ENCODE measurements around the gene CDKN2B-AS1.

- TF ChIP-seq CTCF (IDR thresholded peaks at IDR 0.05) (no peak), EZH2phosphoT487 (IDR thresholded peaks at IDR 0.05) (no peak), EZH2 (IDR thresholded peaks at IDR 0.05) (no peak)
These were observed 164.3 kb downstream of the CDKN2B-AS1 start for GRCh38 chr9:22158927-22159346.

All from neural progenitor cell (in vitro differentiated cells).